CD4-positive, alpha-beta T cell treated with Interleukin-15 for 1 hour (primary cell): ENCODE measurements around the gene CST8.

Source experiments
- DNase-seq: peaks from one replicate; pipeline ENCODE4 v3.0.0-alpha.2; 2020

Gene CST8

GRCh38 chr20:23526850-23527249, 35.9 kb downstream of the CST8 start:
- DNase-seq, result no peak

DNA sequence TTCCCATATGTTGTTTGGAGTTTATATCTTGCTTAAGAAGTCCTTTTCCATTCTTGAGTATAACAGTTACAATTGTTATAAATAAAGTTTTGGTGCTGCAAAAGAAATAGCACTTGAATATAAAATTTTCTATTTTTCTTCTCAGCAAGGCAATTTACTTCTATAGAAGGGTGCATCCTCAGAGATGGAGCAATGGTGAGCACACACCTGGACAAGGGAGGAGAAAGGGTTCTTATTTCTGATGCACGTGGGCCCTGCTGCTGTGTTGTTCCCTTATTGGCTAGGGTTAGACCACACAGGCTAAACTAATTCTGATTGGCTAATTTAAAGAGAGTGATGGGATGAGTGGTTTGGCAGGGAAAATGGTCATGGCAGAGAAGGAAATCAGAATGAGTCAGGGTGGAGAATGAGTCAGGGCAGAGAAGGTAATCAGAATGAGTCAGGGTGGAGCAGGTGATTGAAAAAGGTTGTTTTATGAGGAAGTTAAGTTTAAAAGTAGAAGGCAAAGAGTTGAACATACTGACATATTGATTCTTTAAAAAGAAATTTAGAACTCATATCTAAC, 38.0 kb downstream of the CST8 start:
- DNase-seq, result no peak

DNA sequence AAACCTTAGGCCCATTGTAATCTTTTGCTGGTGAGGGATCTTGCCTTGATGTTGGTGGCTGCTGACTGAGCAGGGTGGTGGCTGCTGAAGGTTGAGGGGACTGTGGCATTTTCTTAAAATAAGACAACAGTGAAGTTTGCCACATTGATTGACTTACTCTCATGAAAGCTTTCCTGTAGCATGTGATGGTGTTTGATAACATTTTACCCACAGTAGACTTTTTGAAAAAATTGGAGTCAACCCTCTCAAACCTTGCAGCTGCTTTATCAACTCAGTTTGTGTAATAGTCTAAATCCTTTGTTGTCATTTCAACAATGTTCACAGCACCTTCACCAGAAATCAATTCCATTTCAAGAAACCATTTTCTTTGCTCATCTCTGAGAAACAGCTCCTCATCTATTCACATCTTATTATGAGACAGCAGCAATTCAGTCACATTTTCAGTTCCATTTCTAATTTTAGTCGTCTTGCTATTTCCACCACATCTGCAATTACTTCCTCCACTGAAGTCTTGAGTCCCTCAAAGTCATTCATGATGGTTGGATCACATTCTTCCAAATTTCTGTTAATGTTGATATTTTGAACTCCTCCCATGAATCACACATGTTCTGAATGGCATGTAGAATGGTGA, 40.1 kb downstream of the CST8 start:
- no peak for DNase-seq

DNA sequence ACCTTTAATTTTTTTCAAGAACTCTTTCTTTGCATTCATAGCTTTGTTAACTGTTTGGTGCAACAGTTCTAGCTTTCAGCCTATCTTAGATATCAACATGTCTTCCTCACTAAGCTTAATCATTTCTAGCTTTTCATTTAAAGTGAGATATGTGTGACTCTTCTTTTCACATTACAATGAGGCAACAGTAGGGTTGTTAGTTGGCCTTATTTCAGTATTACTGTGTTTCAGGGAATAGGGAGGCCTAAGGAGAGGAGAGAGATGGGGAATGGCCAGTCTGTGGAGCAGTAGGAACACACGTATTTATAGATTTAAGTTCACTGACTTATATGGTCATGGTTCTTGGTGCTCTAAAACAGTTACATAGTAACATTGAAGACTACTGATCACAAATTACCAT, 41.6 kb downstream of the CST8 start:
- DNase-seq, result no peak

DNA sequence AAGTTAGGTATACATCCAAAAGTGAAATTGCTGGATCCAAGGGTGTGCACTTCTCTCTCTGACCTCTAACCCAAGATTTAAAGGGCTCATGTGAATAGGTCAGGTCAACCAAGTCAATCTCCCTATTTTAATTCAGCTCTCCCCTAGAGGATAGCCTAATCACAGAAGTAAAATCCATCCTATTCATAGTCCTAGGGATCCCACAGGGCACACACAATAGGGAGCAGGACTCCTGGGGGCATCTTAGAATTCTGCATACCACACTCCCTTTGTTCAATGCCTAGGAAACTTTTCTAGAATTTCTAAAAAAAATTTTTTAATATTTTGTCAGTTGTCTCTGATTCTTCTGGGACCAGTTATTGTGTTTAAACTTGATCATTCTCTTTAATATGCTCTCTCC, 42.2 kb downstream of the CST8 start:
- no peak for DNase-seq

DNA sequence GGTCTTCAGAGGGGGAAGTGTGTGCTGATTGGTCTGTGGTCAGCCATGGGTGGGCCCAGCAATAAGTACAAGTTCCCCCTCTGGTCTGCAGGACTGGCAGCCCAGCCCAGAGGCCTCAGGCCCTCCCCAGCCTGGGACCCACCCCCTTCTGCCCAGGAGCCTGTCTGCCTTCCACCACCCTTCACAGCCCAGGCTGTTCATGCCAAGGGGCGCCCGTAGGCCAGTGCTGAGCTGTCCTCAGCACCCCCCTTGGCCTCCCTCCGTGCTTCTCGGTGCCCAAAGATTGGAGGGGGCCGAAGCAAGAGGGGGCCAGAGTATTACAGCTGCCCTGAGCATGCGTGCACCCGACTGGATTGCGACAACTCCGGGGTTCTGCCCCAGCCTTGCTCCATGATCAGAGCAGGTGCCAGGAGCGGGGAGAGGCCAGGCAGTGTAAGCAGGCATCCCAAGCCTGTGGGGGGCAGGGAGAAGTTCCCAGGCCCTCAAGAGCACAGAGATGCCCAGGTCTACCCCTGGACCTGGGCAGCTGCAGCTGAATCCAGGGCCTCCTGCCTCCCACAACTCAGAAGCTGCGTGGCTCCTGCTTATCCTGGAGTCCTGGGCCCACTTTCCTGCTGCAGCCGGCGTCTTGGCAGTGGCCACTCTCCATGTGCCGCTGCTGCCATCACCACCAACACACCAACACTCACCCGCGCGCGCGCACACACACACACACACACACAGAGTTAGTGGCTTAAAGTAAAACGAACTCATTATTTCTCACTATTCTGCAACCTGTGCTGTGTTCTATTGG, 44.1 kb downstream of the CST8 start:
- DNase-seq, result no peak

DNA sequence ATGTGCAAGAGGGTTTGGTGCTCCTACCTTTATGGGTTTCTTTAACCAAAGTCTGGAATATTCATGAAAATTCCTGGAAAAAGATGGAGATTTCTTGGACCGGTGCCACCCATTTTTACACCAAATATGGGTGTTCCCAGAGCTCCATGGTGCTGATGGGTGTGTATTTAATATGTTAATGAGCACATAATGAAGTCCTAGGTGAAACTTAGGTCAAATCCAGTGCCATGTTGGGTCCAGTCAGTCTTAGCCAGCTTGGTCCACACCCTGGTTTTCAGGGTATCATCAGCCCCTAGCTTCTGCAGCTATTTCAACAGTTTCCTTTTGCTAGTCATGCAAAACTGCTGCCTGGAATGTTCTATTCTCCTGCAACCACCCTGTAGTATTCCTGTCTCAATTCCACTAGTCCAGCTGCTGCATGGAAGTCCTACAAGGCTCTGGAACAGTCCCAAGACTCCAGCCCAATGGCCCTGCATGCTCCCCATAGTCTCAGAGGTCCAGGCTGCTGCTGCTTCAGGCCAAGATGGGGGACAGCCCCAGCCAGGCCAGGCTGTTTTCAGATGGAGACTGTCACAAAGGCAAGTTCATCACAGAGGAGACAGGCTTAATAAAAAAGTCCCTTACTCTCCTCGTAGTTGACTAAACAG, 45.5 kb downstream of the CST8 start:
- no peak for DNase-seq

GRCh38 chr20:23537030-23537429, 46.1 kb downstream of the CST8 start:
- DNase-seq, result no peak

DNA sequence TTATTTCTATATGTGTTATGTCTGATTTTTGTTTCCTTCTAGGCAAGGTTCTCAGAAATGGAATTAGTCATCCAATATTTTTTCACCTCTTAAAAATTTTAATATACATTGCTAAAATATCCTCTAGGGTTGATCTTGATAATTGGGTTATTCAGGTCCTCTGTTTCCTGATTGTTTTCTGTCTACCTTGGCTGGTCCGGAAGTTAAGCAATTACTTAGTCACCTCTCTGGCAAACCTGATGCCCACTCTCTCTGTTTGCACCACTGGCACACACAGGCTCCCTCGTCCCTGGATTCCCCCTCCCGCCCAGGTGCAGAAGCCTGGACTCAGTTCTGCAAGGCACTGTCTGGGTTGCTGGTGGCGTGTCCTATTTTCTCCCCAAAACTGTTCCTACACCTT, 49.7 kb downstream of the CST8 start:
- DNase-seq, result no peak

DNA sequence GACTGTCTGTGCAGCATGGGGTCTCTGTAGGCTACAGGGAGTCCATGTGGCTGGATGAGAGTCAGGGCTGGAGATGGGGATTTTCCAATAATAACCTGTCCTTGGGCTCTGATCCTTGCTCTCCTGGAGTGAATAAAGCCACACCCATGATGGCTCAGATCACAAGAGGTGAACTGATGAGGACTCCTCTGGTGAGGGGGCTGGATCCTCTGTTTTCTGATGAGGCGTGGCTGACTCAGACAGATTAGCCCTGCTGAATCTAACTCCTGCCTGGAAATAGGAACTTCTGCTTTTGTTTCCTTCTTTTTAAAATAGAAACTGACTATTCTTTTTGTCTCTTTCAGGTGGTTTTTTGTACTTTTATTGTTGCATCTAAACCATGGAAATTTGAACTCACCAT, 50.4 kb downstream of the CST8 start:
- DNase-seq, result no peak

- DNase-seq, result no peak
Measured at GRCh38 chr20:23541776-23542175, 50.9 kb downstream of the CST8 start.

- no peak for DNase-seq
Measured at GRCh38 chr20:23542801-23543200, 51.9 kb downstream of the CST8 start.

GRCh38 chr20:23544133-23544532, 53.2 kb downstream of the CST8 start:
- DNase-seq, result no peak
